RKO (cell line): ENCODE results near the gene BRSK2.
A peak's percentile ranks its signal among the peaks of the same experiment; 100 is the strongest.

Experiments used
- DNase-seq: peaks from one replicate; pipeline ENCODE4 v3.0.0-alpha.2; 2016; ENCODE audit warnings: low spot score

Gene BRSK2

DNA sequence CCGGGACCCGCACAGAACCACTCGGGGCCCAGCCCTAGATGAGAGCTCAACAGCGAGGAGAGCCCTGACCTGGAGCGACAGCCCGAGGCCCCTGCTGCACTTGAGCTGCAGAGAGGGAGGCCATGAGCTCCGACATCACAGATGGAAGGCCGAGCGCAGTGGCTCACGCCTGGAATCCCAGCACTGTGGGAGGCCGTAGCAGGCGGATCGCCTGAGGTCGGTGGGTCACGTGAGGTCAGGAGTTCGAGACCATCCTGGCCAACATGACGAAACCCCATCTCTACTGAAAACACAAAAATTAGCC is 13.8 kb upstream of the BRSK2 start:
- no peak for DNase-seq

- DNase-seq = no peak
Observed at GRCh38 chr11:1377231-1377780, 12.4 kb upstream of the BRSK2 start.

GRCh38 chr11:1381793-1382425 is 7.8 kb upstream of the BRSK2 start:
- no peak for DNase-seq

DNA sequence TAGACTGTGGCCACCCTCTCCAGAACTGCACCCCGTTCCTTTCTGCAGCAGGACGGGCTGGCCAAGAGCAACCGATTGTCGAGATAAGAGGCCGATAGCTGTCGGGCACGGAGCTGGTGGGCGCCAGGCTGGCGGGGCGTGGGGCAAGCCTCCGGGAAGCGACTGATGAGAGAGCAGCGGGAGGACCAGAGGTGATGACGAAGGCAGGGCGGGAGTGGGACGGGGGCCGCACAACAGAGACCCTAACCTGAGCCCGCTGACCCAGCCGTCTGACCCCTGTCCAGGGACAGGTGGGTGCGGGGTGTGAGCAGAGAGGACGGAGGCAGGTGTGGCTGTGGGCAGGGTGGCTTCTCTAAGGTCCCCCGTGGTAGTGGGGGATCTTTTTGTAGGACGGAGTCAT is 7.3 kb upstream of the BRSK2 start:
- no peak for DNase-seq

GRCh38 chr11:1382831-1383607 is 6.7 kb upstream of the BRSK2 start:
- DNase-seq = peak; percentile 76

GRCh38 chr11:1384199-1384970 is 5.3 kb upstream of the BRSK2 start:
- DNase-seq = no peak

GRCh38 chr11:1387521-1387920 is 2.2 kb upstream of the BRSK2 start:
- no peak for DNase-seq

DNA sequence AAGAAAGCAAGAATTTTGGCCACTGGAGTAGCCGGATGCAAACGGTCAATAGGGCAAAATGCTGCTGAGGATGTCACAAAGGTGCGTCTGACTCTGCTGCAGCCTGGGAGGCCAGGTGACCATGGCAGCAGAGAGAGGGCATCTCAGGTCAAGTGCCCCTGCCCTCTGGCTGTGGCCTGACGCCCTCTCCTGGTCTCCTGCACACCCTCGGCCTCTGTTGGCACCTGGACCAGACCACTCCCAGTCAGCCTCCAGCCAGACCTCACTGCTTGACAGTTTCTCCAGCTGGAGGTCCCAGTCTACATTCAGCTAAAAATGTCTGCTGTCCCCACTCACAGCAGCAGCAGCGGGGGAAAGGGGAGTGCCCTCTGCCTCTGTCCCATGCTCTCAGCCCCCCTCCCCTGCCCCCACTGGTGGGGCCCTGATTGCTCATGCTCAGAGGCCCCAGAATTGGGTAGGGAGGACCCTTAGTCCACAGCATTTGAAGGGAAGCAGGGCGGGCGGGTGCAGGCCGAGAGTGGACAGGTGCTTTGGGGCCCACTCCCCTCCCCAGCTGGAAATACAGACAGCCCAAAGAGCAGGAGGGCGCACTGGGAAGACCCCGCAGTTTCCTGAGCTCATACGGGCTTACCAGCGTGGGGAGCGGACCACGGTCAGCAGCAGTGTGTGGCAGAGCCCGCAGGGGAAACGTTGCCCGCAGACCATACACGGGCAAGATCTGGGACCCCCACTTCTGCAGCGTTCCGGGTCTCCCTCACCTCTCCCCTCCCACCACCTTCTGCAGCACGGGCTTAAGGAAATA is 1.6 kb upstream of the BRSK2 start:
- DNase-seq = peak; percentile 11

- no peak for DNase-seq
Observed at GRCh38 chr11:1388763-1389102, 1.0 kb upstream of the BRSK2 start.

GRCh38 chr11:1389103-1389931 is 417 bp upstream of the BRSK2 start:
- peak; percentile 96 for DNase-seq

GRCh38 chr11:1390569-1391164 is 933 bp downstream of the BRSK2 start:
- peak; percentile 28 for DNase-seq

DNA sequence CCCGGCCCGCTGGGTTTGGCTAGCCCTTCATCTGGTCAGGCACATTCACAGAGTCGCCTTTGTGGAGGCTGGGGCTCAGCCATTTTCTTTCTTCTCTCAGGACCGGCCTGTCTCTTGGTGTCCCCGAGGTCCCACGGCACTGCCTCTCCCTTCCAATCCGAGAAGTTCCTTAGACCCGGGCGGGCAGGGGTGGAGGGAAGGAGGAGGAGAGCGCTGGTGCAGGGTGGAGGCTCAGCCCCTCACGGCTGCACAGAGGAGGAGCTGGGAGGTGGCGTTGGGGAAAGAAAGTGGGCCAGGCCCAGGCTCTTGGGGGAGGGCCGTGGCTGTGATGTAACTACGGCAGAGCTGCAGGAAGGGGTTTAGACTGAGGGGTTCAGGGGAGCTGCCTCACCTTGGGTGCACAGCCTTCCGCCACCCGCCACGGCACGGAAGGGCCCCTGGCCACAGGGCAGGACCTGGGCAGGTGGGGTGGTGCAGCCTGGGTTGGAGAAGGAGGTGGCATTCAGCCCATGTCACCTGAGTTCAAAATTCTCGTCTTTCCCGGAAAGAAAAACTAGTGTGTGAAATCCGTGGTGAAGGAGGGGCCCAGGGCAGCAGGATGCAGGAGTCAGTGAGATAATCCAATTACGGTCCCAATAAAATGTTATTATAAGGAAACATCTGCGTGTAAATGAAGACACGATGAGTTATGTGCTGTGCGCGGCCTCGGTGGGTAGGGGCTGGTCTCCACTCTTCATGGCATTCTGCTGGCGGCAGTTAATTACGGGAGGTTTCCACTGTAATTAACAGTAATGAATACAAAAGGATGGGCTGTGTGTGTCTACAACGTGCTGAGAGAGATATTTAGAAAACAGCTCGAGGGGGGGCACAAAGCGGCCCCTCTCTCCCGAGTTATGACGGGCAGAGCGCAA is 1.7 kb downstream of the BRSK2 start:
- peak; percentile 38 for DNase-seq

DNA sequence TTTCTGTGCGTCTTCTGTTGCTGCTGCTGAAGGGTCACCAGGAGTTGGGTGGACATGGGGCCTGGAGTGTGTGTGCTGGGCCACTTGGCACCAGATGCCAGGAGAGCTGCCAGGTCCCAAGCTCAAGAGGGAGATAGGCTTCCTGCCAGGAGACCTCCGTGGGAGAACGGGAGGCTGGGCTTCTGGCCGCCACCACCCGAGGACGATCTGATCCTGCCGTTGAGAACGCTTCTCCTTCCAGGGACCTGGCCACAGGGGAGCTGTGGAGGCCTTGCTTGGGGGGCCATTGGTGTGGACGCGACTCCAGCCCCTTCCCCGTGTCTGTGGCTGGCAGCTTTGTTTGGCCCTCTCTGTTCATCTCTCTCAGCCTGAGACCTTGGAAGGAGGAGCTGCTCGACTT is 2.4 kb downstream of the BRSK2 start:
- no peak for DNase-seq

DNA sequence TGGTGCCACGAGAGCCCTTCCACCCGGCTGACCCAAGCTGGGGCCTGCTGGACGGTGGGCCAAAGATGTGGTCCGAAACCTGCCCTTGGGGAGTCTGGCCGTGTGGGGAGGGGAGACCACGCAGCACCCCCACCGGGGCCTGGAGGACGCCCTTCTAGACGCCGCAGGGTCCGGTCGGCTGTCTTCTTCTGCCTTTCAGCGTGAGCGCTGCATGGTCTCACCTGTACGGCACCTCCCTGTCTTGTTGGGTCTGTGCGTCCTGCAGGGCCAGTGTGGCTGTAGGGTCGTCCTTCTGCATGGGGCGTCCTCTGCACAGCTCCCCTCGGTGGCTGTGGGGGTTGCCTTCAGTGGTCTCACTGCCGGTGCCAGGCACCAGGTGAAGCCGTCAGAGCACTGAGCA is 2.8 kb downstream of the BRSK2 start:
- no peak for DNase-seq

- no peak for DNase-seq
Observed at GRCh38 chr11:1393038-1393710, 3.4 kb downstream of the BRSK2 start.

GRCh38 chr11:1394936-1395772 is 5.4 kb downstream of the BRSK2 start:
- DNase-seq = no peak

- no peak for DNase-seq
Observed at GRCh38 chr11:1395773-1396374, 6.1 kb downstream of the BRSK2 start.

- DNase-seq = no peak
Observed at GRCh38 chr11:1396375-1396841, 6.7 kb downstream of the BRSK2 start.
